Middle frontal gyrus (tissue), 1 donor: ENCODE measurements around the gene GRK1.

Source experiments
- DNase-seq: peaks from one replicate; pipeline ENCODE4 v3.0.0-alpha.2; 2015; ENCODE audit warnings: low spot score; ENCODE audit errors: extremely low spot score

GRK1 gene

DNA sequence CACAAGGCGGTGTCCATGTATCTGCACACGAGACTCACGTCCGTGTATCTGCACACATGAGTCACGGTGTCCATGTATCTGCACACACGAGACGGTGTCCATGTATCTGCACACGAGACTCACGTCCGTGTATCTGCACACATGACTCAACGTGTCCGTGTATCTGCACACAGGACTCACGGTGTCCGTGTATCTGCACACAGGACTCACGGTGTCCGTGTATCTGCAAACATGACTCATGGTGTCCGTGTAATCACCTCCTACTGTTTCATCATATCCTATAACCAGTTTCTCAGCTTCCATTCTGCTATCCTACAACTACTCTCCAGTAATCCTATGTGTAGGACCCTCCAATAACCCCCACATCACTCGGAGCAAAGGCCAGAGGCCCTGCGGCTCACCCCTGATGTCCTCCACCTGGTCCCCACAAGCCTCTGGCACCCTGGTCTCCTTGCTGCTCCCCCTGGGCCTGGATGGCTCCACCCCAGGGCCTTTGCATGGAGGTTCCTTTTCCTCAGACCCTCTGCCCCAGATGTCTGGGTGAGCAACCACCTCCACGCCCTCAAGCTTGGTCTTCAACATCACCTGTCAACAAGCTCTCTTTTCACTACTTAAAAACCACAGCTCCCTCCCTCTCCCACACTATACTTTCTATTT is 89.5 kb downstream of the GRK1 start:
- no peak for DNase-seq

DNA sequence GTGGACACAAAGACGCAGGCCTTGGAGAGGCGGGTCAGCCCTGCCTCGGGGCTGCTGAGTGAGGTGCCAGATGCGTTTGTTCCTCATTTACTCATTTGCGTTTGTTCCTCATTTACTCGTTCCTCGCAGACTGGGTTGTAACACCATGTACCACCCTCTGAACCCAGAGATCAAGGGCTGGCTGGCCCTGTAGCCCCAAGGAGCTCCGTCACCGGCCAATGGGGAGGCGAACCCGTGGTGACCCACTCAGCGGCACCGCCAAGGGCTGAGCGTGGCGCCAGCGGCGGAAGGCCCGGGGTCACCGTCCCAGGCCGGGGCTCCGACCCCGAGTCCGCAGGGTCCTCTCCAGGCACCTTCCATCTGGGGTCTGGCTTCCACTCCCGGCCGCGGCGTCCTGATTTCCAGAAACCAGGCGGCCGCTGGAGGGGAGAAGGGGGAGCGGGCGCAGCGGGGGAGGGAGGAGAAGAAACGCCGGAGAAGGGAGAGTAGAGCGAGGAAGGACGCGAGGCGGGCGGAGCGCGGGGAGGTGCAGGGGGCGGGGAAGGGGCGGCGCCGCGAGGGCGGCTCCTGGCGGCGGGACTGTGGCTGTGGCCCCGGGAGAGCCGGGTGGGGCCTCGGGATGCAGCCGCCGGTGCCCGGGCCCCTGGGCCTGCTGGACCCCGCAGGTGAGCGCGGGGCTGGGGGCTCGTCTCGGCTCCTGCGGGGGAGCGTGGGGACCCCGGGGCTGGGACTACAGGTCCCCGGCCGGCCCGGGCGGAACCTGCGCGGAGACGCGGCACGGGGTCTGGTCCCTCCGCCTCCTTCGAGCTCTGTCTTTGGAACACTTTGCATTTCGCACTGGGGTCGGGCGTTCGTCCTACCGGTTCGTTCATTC is 91.9 kb downstream of the GRK1 start, which contains the start of gene TMEM255B:
Gene TMEM255B (plus strand): TSS at position 576 of the 874 bp plus-strand sequence. CDS start 44 bp downstream, at position 620.
- DNase-seq = no peak

DNA sequence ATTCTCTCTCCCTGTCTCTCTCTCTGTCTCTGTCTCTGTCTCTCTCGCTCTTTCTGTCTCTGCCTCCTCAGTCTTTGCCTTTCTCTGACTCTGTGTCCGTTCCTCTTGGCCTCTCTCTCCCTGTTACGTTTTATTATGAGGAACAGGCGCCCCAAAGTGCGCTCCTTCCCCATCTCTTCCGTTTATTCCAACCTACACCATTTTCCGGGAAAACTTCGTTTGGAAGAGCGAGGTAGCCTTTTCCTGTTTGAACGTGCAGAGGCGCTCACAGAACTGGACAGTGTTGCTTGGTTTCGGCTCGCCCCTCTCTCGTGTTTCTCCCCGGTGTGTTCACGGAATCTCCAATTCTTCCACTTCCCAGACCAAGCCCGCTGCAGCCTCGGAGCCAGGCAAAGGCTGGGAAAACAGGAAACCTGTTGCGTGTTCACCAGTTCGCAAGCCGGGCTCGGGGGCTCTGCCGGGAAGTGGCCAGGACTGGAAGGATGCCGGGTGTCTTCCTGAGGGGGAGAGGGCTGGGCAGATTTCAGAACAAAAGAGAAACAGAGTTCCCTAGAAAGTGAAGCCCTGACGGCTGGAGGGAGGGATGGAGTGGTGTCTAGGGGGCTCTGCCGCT is 92.6 kb downstream of the GRK1 start:
- DNase-seq = no peak

DNA sequence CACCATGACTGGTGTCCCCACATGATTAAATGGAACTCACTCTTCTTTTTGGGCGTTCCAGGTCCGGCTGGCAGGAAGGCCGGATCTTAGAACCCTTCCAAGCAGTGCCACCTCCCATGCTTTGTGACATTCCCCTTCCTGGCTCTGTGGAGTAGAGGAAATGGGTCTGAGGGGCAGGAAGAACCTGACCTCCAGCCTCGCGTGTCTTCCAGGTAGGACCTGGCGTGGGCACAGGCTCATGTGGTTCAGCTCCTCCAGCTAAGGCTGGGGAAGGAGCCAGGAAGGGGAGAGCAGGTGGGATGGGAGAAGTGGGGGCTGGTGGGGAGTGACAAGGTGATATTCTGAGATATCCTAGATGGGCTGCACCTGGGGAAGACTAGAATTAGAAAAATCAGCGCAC is 94.1 kb downstream of the GRK1 start:
- no peak for DNase-seq

DNA sequence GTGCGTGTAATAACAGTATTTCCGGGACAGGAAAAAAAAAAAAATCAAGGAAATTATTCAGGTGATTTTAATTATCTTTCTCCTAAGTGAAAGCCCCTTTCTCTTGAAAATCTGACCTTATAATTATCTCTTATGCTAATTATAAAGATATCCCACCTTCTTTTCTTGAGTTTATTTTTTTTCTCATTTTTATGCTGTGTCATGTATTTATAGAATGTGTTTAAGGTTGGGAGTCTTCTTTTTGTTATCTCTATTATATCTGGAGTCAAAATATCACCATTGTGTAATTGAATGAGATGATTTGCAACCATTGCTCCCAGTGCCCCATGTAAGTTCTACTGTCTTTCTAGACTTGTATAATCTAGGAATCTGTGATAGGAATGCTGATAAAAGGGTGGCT is 95.1 kb downstream of the GRK1 start:
- no peak for DNase-seq

DNA sequence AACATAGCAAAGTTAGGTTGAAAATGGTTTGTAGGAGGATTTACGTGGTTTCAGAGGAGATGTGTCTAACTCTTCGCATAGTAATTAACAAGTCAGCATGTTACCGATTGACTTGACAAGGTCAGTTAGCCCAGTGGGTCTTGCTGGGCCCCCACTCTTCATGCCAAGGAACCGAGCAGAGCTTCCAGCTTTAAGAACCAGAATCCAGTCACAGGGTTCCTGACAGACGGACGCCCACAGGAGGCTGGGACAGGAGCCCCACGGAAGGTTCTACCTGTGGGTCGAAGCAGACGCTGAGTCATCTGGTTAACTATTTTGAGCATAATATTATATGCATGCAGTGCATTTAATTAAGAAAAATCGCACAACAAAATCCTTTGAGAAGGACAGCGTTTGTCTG is 95.5 kb downstream of the GRK1 start:
- no peak for DNase-seq

DNA sequence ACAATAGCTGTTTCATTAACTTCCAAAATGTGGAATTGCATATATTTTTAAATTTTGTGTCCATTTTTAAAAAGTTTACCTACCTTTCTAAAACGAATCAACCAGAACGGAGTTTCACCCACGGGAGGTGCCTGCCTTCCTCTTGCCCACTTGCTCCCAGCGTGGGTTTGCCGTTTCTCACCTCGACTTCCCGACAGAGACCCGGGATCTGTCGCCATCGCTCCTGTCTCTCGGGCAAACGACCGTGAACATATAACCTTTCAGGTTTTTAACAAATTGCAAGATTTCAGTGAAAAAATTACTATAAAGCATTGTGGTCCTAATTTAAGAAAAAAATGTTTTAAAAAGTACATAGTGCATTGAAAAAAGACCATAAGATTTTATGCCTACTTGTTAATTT is 96.2 kb downstream of the GRK1 start:
- DNase-seq = no peak

DNA sequence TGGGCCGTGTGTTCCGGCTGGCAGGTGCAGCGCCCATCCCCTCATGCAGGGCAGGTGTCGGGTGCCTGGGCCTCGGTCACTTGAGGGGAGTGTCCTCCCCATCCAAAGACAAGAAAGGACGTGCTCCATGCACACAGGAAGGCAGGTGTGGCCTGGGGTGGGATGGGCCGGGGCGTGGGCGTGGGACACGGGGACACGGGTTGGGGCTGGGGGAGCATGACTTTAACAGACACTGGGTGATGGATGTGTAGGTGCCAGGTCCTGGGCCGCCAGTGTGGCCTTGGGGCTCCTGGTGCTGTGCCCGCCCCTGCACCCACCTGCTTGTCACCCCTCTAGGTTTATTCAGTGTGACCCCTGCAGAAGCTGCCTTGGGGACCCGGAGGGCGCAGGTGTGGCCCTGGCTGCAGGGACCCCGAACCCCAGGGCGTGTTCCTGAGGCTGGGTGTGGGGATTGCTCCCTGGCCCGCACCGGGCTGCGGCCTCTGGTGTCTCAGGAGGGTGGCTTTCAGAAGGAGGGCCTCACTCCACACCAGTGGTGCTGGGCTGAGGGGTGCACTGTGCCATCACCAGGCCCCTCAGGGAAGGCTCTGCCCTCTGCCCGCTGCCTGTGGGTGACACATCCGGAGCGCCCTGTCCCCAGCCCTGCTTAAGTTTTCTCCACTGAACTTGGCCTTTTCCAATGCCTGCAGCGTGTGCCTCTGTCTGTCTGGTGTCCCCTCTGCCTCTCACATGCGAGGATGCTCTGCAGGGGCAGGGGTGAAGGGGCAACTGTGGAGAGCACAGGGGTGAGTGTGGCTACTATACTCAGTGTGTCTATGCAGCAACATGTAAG is 97.2 kb downstream of the GRK1 start:
- DNase-seq = no peak

DNA sequence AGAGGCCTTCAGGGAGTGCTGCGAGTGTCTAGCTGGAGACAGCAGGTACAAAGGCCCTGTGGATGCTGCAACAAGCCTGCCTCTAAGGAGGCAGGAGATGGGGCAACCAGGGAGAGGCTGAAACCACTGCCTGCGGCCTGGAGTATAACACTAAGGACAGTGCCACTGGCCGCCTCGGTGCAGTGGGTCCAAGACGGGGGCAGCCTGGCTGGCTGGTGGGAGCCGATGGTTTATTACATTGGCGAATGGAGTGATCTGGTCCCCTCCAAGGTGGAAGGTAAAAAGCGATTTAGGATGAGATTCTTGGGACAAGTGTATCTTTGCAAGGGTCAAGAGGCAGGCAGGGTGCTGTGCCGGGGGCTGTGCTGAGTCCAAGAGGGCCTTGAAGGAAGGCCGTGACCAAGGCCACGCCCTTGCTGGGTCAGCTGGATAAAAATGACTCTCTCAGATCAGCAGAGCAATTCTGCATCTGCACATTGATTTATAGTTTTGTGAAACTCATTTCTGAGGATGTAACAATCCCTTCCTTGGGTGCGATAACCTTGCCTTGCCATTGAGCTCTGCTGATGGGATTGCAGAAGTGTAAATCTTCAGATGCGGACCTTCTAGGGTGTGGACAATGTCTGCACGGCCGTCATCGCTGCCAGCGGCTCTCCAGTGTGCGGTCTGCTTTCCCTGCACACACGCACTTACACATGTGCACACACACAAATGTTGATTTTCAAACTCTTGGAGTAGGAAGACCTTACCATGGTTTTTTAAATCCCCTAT is 98.0 kb downstream of the GRK1 start:
- no peak for DNase-seq

DNA sequence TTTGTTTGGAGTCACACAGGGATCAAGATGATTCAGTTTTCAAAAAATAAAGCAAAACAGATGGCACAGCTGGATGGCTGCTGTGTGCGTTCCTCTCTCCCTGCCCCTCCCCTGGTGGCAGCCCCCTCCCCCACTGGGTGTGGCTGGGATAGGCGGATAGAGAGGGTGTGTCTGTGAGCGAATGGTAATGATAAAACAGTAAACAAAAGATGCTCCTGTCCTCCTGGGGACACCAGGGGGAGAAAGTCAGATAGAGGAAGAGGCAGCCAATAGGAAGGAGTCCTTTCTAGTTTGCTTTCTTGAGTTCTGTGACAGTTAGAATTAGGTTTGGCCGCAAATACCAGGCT is 98.5 kb downstream of the GRK1 start:
- no peak for DNase-seq

DNA sequence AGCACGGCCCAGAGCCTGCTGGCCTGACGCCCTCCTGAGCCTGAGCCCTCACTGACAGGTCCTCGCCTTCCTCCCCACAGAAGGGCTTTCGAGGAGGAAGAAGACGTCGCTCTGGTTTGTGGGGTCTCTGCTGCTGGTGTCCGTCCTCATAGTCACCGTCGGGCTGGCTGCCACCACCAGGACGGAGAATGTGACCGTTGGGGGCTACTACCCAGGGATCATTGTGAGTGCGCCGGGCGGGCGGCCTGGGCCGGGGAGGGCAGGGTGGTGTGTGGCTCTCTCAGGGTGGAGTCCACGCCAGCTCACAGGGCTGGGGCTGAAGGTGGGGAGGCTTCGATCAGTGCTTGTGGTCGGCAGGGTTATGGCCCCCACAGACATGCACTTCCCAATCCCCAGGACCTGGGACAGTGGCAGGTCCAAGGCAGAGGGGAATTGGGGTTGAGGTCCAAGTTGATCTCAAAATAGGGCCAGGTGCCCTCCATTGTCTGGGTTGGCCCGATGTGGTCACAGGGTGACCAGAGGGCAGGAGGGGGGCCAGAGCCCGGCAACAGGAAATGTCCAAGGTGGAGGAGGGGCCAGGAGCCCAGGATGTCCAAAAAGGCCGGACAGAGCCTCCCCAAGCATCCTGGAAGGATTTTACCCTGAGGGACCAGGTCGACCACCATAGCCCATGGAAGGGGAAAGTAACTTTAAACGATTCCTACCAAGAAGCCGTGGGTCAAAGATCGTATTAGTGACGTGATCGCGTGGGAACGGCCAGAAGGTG is 99.2 kb downstream of the GRK1 start:
- DNase-seq = no peak

DNA sequence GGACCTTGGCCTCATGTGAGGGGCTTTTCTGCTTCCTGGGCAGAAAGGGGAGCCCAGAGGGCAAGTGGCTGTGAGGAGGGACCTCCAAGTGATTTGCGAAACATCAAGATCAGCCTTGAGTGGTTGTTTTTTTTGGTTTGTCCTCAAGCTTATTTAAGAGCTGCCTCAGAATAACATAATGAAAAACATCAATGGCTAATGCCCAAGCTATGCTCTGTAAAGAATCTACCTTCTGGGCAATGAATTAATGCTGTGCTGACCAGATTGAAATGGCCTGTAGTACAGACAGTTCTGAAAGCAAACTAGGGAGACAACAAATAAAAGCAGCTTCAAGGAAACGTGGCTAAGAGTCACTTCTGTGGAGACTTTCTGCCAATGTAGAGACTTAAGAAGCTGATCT is 100.3 kb downstream of the GRK1 start:
- no peak for DNase-seq

DNA sequence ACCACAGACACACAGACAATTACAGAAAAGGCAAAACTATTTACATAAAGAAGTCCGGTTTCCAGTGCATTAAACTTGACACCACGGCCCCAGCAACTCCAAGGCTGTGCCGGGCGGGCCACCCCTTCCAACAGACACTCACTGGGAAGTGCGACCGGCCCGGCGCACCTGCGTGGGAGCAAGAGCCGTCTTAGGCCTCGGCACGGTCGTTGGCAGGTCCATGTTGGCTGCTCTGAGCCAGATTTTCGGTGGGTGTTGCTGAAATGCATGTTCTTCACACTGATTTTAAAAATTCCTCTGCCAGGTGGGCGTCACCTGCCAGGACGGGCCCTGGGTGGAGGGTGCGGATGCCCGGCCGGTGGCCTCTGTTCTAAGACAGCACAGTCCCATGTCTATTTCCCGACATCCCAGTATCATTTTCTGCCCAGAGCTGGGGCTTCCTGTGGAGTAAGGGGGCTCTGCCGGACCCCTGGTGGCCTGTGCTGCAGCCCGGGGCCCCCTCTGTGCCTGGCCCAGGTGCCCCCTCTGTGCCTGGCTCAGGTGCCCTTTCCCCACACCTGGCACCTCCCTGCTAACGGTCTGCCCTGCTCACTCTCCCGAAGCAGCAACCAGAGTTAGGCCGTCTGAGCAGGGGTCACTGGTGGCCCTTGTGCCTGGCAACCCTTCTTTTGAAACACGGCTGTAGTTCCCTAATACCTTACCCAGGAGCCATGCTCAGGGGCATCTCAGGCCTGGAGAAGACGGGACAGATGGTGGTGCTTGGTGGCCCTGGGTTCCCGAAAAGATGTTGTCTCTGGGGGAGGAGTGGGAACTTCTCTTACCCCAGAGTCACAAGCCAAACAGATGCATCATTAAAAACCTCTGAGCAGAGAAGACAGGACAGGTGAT is 101.2 kb downstream of the GRK1 start:
- DNase-seq = no peak

DNA sequence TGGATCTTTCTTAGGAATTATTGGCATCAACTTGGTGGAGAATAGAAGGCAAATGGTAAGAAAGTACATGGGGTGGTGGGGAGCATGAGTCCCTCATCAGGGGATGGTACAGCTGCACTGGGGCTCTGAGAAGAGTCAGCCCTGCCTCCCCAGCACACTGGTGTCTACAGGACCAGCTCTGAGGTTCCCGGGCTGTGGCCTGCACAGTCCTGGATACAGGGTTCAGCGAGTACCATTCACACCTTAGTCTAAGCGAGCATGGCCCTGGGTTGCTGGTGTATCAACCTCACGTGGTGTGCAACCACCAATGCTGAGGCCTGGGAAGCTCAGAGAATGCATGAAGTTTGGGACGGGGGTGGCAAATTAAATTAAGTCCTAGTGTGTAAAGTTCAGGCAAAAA is 102.1 kb downstream of the GRK1 start:
- DNase-seq = no peak

DNA sequence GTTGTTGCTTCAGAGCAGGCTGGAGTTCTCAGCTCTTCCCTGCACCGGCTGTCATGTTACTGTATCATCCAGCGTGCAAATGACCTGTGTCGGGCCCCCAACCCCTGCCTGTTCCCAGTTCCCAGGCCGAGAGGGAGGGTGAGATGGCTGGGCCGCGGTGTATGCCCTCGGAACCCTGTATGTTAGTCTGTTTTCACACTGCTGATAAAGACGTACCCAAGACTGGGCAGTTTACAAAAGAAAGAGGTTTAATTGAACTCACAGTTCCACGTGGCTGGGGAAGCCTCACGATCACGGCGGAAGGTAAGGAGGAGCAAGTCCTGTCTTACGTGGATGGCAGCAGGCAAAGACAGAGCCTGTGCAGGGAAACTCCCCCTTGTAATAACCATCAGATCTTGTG is 102.9 kb downstream of the GRK1 start:
- no peak for DNase-seq

DNA sequence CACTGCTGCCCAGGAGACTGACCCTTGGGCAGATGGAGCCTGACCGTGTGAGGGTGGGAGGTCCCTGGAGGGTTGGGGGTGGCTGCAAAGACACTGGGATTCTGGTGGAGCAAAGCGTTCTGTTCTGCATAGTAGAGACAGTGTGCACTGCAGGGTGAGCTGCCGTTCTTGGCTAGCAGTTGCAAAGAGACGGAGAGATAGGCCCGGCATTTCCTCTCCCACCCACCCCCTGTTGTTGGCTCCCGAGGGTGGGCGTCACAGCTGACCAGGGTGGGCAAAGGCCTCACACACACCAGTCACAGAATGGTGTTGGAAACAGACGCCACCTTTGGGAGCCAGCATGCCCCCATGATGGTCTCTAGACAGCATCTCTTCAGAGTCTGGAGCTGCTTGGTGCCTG is 103.4 kb downstream of the GRK1 start:
- no peak for DNase-seq

DNA sequence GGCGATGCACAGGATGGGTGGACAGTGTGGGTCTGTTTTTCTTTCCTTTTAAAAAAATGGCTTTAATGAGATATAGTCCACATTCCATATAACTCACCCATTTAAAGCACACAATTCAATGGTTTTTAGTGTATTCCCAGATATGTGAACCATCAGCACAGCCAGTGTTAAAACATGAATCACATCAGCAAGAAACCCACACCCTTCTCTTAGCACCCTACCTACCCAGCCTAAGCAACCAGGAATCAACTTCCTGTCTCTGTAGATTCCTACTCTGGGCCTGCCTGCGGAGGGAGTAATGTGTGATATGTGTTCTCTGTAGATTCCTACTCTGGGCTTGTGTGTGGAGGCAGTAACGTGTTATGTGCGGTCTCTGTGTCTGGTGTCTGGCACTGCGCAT is 103.9 kb downstream of the GRK1 start:
- no peak for DNase-seq

DNA sequence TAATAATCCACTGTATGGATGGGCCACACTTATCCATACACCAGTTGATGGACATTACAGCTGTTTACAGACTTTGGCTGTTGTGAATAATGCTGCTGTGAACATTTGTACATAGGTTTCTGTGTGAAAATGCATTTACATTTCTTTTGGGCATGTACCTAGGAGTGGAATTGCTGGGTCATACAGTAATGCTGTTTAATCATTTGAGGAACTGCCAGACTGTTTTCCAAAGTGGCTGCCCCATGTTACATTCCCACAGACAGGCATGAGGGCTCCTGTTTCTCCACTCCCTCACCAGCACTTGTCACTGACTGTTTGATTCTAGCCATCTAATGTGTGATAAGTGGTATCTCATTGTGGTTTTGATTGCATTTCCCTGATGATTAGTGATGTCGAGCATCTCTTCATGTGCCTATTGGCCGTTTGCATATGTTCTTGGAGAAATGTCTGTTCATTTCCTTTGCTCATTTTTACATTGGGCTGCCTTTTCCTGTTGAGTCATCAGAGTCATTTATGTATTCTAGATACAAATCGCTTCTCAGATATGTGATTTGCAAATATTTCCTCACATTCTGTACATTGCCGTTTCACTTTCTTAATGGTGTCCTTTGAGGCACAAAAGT is 104.8 kb downstream of the GRK1 start:
- no peak for DNase-seq
